Stimulated activated memory B cell treated with anti-CD40 and anti-IgM and Interleukin-4, amounts not matched to agents 10 μg/mL and 1 μg/mL and 100 μg/mL, for 72 hours (primary cell): Measurements from ENCODE around the gene AHCYL1.
"Not testable (repeated sequence)": the region's sequence is repeated elsewhere in the genome, so short reads cannot be mapped to it uniquely, and the experiment has no call there.

ENCODE experiments used
- ATAC-seq: fragments of 150-1000 bp; cut with Tn5 transposase; 2 replicates; pipeline ENCODE4 v1.10.0; 2021
- H3K27ac Mint-ChIP-seq: one replicate; pipeline ENCODE4 v1.8.0; 2022; ENCODE audit warnings: mild to moderate bottlenecking, mixed read lengths
- H3K27me3 Mint-ChIP-seq: one replicate; pipeline ENCODE4 v1.8.0; 2022; ENCODE audit warnings: mixed read lengths
- H3K36me3 Mint-ChIP-seq: one replicate; pipeline ENCODE4 v1.8.0; 2022; ENCODE audit warnings: mixed read lengths
- H3K4me1 Mint-ChIP-seq: one replicate; pipeline ENCODE4 v1.8.0; 2022; ENCODE audit warnings: mixed read lengths
- H3K4me3 Mint-ChIP-seq: one replicate; pipeline ENCODE4 v1.8.0; 2022; ENCODE audit warnings: mild to moderate bottlenecking, moderate library complexity, mixed read lengths
- H3K9me3 Mint-ChIP-seq: one replicate; pipeline ENCODE4 v1.8.0; 2022; ENCODE audit warnings: mixed read lengths

The AHCYL1 gene

GRCh38 chr1:109984456-109985246 is at the start of gene AHCYL1:
AHCYL1 (plus strand) TSS chr1:109984765; CDS start chr1:109985053, 288 bp downstream.
- H3K27me3 Mint-ChIP-seq = no peaks in the 10 kb centered on the region
- H3K9me3 Mint-ChIP-seq = no peaks in the 10 kb centered on the region
- H3K4me3 Mint-ChIP-seq = peak within 1 kb of the TSS; percentile 96
- H3K27ac Mint-ChIP-seq = peak within 1 kb of the TSS; percentile 97
- H3K36me3 Mint-ChIP-seq = no peaks in the 10 kb centered on the region
- ATAC-seq = peak; percentile 100
- peaks cover 27% of the 10 kb centered on the region for H3K4me1 Mint-ChIP-seq

GRCh38 chr1:109935451-109935900 is 49.1 kb upstream of the AHCYL1 start:
- Mint-ChIP-seq H3K9me3 (peaks cover 13% of the 10 kb centered on the region), H3K4me3 (no peak overlapping the region), H3K27ac (no peak overlapping the region), H3K27me3 (peaks cover 8% of the 10 kb centered on the region), H3K4me1 (no peaks in the 10 kb centered on the region), H3K36me3 (peaks cover 13% of the 10 kb centered on the region)
- ATAC-seq = no peak

GRCh38 chr1:109937738-109938137 is 46.8 kb upstream of the AHCYL1 start:
- Mint-ChIP-seq H3K36me3 (peaks cover 11% of the 10 kb centered on the region), H3K9me3 (peaks cover 13% of the 10 kb centered on the region), H3K4me1 (no peaks in the 10 kb centered on the region), H3K4me3 (no peak overlapping the region), H3K27ac (no peak overlapping the region), H3K27me3 (peaks cover 8% of the 10 kb centered on the region)
- no peak for ATAC-seq

DNA sequence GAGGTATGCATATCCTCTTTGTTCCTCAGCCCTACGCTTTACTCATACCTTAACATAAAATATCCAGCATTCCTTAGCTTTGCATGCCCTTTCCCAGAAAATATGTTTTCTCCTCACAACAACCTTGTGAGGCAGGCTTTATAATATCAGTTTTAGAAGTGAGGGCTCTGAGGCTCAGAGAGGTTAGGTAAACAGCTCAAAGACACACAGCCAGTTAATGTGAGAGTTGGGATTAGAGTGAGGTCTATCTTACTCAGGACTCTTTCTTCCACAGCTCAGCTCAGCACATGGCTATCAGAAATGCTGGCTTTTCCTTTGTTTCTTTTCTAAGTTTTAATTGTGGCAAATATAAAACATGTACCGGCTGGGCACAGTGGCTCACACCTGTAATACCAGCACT is 46.0 kb upstream of the AHCYL1 start:
- ATAC-seq = no peak
- Mint-ChIP-seq H3K36me3 (peaks cover 11% of the 10 kb centered on the region), H3K27ac (no peak overlapping the region), H3K27me3 (peaks cover 8% of the 10 kb centered on the region), H3K9me3 (peaks cover 13% of the 10 kb centered on the region), H3K4me3 (no peak overlapping the region), H3K4me1 (no peaks in the 10 kb centered on the region)

DNA sequence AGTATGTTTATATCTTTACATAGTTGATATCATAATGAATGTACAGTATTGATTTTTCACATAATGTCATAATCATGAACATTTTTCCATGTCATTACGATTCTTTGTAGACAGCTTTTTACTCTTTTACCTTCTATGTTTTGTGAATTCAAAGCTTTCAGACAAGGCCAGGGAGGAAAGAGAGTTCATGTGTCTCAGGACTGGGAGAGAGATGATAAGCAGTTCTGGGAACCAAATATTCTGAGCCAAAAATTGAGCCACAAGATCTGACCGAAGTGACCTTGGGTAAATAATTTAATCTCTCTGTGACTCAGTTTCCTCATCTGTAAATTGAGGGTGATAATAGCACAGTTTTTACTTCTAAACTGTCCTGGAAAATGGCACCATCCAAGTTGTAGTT is 42.1 kb upstream of the AHCYL1 start:
- Mint-ChIP-seq H3K27ac (no peak overlapping the region), H3K27me3 (peaks cover 8% of the 10 kb centered on the region), H3K4me3 (no peak overlapping the region), H3K36me3 (peaks cover 6% of the 10 kb centered on the region), H3K9me3 (peaks cover 13% of the 10 kb centered on the region), H3K4me1 (no peaks in the 10 kb centered on the region)
- no peak for ATAC-seq

- ATAC-seq = no peak
- H3K4me1 Mint-ChIP-seq = no peaks in the 10 kb centered on the region
- no peak overlapping the region for H3K4me3 Mint-ChIP-seq
- H3K27ac Mint-ChIP-seq = no peak overlapping the region
- H3K27me3 Mint-ChIP-seq = peaks cover 2% of the 10 kb centered on the region
- peaks cover 2% of the 10 kb centered on the region for H3K36me3 Mint-ChIP-seq
- H3K9me3 Mint-ChIP-seq = peaks cover 3% of the 10 kb centered on the region
Measured at GRCh38 chr1:109944541-109944940, 40.0 kb upstream of the AHCYL1 start.

GRCh38 chr1:109946511-109946910 is 38.1 kb upstream of the AHCYL1 start:
- Mint-ChIP-seq H3K27ac (no peak overlapping the region), H3K9me3 (peaks cover 2% of the 10 kb centered on the region), H3K36me3 (no peaks in the 10 kb centered on the region), H3K4me1 (no peaks in the 10 kb centered on the region), H3K27me3 (no peaks in the 10 kb centered on the region), H3K4me3 (no peak overlapping the region)
- no peak for ATAC-seq

DNA sequence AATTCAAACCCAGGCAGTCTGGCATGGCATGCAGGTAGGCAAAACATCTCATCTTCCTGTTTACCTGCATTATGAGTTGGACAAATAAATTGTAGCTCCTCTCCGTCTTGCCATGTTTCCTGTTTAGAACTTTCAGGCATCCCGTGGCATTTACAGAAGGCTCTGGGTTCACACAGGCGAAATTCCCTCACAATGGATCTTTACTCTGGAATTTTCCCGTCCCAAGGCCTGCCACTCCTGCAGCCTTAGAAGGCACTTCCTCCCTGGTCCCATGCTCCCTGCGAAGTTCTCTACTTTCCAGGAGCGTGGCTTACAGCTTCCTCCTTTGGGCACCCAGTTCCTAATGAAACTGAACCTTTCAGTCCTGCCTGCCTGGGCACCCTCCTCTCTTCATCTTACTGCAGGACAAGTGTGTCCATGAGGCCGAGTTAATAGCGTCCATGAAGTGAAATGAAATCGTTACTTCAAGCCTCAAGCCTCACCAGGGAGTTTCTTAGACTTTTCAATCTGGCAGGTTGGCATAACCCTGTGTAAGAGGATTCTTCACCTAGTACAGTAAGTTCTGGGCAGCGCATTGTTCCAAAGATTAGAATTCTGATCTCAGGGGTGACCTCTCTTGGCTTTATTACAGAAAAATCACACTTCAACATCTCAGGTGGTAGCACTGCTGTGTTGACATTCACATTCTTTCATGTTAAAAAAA is 36.8 kb upstream of the AHCYL1 start:
- Mint-ChIP-seq H3K27me3 (no peaks in the 10 kb centered on the region), H3K9me3 (peaks cover 2% of the 10 kb centered on the region), H3K36me3 (no peaks in the 10 kb centered on the region), H3K4me3 (no peak overlapping the region), H3K4me1 (no peaks in the 10 kb centered on the region), H3K27ac (no peak overlapping the region)
- no peak for ATAC-seq

DNA sequence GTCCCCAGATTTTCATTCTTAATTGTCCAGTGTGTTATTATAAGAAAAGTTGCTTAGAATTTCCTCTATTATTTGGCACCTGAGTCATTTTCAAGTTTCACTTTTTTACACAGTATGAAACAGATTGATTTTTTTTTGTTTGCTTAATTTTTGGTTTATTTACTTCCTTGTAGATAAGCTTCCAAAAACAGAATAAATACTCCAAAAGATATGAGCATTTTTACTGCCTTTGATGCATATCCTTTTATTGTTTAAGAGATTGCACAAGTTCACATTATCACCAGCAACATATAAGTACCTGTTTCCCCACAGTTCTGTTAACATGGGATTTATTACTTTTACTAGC is 36.3 kb upstream of the AHCYL1 start:
- no peak overlapping the region for H3K4me3 Mint-ChIP-seq
- ATAC-seq = no peak
- no peaks in the 10 kb centered on the region for H3K4me1 Mint-ChIP-seq
- no peaks in the 10 kb centered on the region for H3K36me3 Mint-ChIP-seq
- peaks cover 2% of the 10 kb centered on the region for H3K9me3 Mint-ChIP-seq
- no peaks in the 10 kb centered on the region for H3K27me3 Mint-ChIP-seq
- no peak overlapping the region for H3K27ac Mint-ChIP-seq

DNA sequence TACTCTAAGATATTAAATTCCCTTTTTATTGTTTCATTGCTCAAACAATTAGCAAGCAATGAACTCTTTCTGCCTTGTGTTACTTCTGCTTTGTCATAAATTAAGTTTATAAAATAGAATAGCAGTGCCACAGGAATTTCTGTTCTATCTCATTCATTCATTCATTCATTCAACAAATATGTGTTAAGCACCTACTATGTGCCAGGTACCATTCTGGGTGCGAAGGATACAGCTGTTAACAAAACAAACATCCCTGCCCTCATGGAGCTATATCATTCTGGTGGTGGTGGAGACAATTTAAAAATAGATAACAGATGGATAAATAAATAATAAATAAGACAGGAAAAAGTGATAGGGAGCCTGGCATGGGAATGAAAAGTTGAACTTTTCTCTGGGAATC is 34.5 kb upstream of the AHCYL1 start:
- no peak overlapping the region for H3K27ac Mint-ChIP-seq
- peaks cover 2% of the 10 kb centered on the region for H3K9me3 Mint-ChIP-seq
- ATAC-seq = no peak
- H3K4me1 Mint-ChIP-seq = no peaks in the 10 kb centered on the region
- peaks cover 1% of the 10 kb centered on the region for H3K27me3 Mint-ChIP-seq
- H3K36me3 Mint-ChIP-seq = no peaks in the 10 kb centered on the region
- no peak overlapping the region for H3K4me3 Mint-ChIP-seq

DNA sequence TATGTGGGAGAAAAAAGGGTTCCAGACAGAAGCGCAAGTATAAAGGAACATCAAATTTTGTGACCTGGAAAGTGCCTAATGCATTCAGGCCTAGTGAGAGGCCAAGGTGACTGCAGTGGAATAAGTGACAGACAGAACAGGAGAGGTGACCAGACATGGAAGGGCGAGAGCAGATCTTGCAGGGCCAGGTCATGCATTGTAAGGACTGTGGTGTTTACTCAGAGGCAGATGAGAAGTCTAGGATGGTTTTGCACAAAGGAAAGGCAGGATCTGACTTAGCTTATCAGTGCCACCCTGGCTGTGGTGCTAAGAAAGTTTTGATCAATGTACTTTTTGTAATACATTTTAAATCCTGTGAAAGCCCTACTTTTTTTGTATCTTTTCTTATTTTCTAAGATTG is 34.1 kb upstream of the AHCYL1 start:
- H3K9me3 Mint-ChIP-seq = no peaks in the 10 kb centered on the region
- peaks cover 6% of the 10 kb centered on the region for H3K27me3 Mint-ChIP-seq
- no peaks in the 10 kb centered on the region for H3K4me1 Mint-ChIP-seq
- no peak overlapping the region for H3K4me3 Mint-ChIP-seq
- no peak for ATAC-seq
- no peaks in the 10 kb centered on the region for H3K36me3 Mint-ChIP-seq
- no peak overlapping the region for H3K27ac Mint-ChIP-seq

- not testable (repeated sequence) for H3K9me3 Mint-ChIP-seq, H3K4me1 Mint-ChIP-seq, ATAC-seq, H3K4me3 Mint-ChIP-seq, H3K27me3 Mint-ChIP-seq, H3K36me3 Mint-ChIP-seq, H3K27ac Mint-ChIP-seq
Measured at GRCh38 chr1:109951501-109951900, 33.1 kb upstream of the AHCYL1 start.

DNA sequence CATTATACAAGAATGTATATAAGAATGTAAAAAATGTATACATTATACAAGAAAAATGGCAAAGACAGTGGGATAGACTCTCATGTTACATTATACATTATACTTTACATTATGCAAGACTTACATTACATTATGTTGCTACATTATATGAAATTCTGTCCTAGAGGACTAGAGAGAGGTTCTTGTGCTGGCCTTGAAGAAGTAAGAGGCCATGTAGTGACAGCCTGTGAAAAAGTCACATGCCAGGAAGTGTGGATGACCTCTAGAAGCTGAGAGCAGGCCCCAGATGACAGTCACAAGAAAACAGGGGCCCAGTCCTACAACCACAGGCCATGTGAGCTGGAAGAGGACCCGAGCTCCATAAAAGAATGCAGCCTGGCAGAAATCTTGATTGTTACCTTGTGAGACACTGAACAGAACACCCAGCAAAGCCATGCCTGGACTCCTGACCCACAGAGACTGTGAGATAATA is 30.5 kb upstream of the AHCYL1 start:
- no peak for ATAC-seq
- Mint-ChIP-seq H3K36me3 (no peaks in the 10 kb centered on the region), H3K27me3 (peaks cover 9% of the 10 kb centered on the region), H3K4me1 (no peaks in the 10 kb centered on the region), H3K27ac (no peak overlapping the region), H3K9me3 (no peaks in the 10 kb centered on the region), H3K4me3 (no peak overlapping the region)

DNA sequence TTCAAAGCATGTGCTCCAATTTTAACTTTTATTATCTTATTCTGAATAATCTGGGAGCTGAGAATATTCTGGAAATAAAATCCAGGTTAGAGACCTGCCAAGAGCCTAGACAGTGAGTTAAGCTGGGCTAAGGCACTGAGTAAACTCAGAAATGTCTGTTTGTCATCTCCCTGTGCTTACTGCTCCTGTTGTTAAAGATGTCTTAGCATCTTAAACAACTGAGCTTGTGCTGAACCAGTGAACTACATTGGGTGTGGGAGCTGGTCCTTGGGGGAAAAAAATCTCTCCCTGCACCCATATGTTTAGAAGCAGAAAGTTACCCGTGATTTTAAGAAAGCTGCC is 25.0 kb upstream of the AHCYL1 start:
- no peak overlapping the region for H3K27ac Mint-ChIP-seq
- no peak for ATAC-seq
- no peak overlapping the region for H3K4me3 Mint-ChIP-seq
- H3K36me3 Mint-ChIP-seq = no peaks in the 10 kb centered on the region
- H3K27me3 Mint-ChIP-seq = peaks cover 29% of the 10 kb centered on the region
- H3K4me1 Mint-ChIP-seq = no peaks in the 10 kb centered on the region
- H3K9me3 Mint-ChIP-seq = no peaks in the 10 kb centered on the region

DNA sequence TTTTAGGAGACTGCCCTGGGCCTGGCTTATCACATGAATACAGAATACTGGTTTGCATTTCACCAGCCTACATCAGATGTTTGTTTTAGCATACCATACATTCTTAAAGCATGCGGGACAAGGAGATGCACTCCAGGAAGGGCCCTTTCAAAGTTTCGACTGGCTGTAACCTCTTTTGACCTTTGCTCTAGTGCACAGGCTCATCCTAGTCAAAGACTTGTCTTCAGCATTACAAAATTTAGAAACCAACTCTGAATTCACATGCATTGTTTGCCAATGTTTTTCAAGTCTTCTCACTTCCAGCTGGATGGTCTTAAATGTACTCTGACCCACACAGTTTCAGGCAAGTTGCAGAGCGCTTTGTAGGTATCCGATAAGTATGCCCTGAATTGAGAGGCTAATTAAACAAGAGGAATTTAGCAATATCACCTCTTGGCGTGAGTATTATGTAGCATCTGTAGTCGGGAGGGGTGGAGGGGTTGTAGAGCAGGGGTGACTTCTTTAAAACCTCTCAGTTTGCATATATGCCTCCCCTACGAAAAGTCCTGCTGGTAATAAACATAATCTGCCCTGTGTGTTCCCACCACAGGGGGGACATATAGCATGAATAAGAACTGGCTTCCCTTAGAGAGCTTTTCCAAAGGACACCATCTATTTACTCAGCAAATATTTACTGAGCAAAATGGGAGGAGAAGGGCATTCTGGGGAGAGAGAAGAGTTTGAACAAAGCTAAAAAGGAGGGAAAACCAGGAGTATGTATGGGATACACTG is 24.4 kb upstream of the AHCYL1 start:
- Mint-ChIP-seq H3K27me3 (peaks cover 26% of the 10 kb centered on the region), H3K36me3 (no peaks in the 10 kb centered on the region), H3K27ac (no peak overlapping the region), H3K9me3 (no peaks in the 10 kb centered on the region), H3K4me1 (no peaks in the 10 kb centered on the region), H3K4me3 (no peak overlapping the region)
- no peak for ATAC-seq
